Spinal cord (tissue), 10 donors: ENCODE measurements around the gene NEGR1. TPM values are rescaled to one million over a fixed set of nuclear protein-coding genes. Genes with fewer than 3 reads are reported as not detected.

Experiments used
- DNase-seq, 6 donors: peaks; one replicate each; pipeline versions ENCODE4 v3.0.0 to v3.0.0-alpha.2; 2013 to 2015; ENCODE audit warnings: low spot score in 6 of 6, low read depth in 4 of 6
- H3K27ac ChIP-seq: one replicate; pipeline ENCODE4 v1.5.1; 2013; ENCODE audit warnings: low read depth, low read length, control low read depth
- H3K27me3 ChIP-seq: one replicate; pipeline ENCODE4 v1.6.1; 2013; ENCODE audit warnings: low read length; ENCODE audit not compliant: control insufficient read depth, insufficient read depth
- H3K36me3 ChIP-seq: one replicate; pipeline ENCODE4 v1.6.1; 2013; ENCODE audit warnings: low read length; ENCODE audit not compliant: control insufficient read depth, insufficient read depth
- H3K4me1 ChIP-seq: one replicate; pipeline ENCODE4 v1.6.1; 2013; ENCODE audit warnings: low read length; ENCODE audit not compliant: control insufficient read depth, insufficient read depth
- H3K4me3 ChIP-seq: one replicate; pipeline ENCODE4 v1.5.1; 2013; ENCODE audit warnings: low read depth, low read length, control low read depth
- H3K9me3 ChIP-seq: one replicate; pipeline ENCODE4 v1.6.1; 2013; ENCODE audit warnings: low read length; ENCODE audit not compliant: control insufficient read depth, insufficient read depth
- WGBS: methylation state at CpG from one replicate; pipeline ENCODE4 v1.1.5; 2013; ENCODE audit warnings: missing lambda C conversion rate; ENCODE audit not compliant: insufficient coverage; 5-methylcytosine and 5-hydroxymethylcytosine counted together
- polyA plus RNA-seq, 2 donors: library from polyadenylated mRNA; unstranded; fragments of 120-200 nt; gene quantifications; one replicate each; pipeline ENCODE4 v1.2.1, GENCODE V29; 2013; ENCODE audit not compliant: insufficient read length in 2 of 2
- total RNA-seq, 2 donors: library from RNA; depleted of rRNA in 1 of 2; stranded (reverse); fragments of 120-200 nt in 1 of 2; fragments of >200 nt in 1 of 2; gene quantifications; one replicate each; pipeline versions ENCODE4 v1.2.3 to v1.2.4, GENCODE V29; 2013 to 2014
- donor health status: healthy.

Gene NEGR1
- total and polyA plus RNA-seq, 4 donors, result 21.4 to 88.6 (median 72.8) TPM

DNA sequence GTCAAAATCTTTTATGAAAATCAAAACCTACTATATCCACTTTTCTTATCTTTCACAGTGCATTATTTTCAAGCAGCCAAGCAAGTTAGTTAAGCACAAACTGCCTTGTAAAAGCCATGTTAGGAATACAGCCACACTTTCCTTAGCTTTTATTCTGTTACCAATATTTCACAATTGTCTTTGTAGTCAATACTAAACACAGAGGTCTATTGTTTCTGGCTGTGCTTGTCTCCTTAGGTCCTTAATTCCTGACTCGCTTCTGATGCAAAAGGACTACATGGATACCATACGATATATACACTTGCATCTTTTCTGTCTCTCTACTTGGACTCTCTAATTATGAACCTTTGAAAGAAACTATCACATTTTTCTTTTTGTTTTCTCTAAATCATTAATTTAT, 331.8 kb downstream of the NEGR1 start:
- 20% methylated on average over 1 of the region's 2 CpGs for WGBS
- DNase-seq, result no peak
- H3K4me3 ChIP-seq, result no peak overlapping the region
- H3K27ac ChIP-seq, result no peak overlapping the region
- no peaks in the 10 kb centered on the region for H3K4me1 ChIP-seq
- no peaks in the 10 kb centered on the region for H3K9me3 ChIP-seq
- no peaks in the 10 kb centered on the region for H3K27me3 ChIP-seq
- H3K36me3 ChIP-seq, result no peaks in the 10 kb centered on the region

DNA sequence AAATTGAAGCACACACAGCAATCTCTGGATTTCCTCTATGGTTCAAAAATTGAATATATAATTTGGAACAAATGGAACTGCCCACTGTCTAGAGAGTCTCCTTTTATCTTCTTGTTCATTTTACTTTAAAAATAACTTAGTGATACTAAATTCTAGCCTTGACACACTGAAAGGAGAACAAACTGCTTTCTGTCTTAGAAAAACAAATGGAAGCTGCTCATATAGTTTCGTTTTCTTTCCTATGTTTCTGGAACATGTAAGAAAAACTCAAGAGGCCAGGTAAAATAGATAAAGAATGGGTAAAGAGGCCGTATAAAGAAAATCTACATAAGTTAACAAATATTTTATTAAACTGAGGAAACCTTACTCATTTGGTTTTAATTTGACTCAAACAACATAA, 332.7 kb downstream of the NEGR1 start:
- no peak overlapping the region for H3K4me3 ChIP-seq
- WGBS, result no CpG with 5 or more reads among the region's 2 CpGs
- H3K27ac ChIP-seq, result no peak overlapping the region
- no peak for DNase-seq
- no peaks in the 10 kb centered on the region for H3K4me1 ChIP-seq
- no peaks in the 10 kb centered on the region for H3K27me3 ChIP-seq
- H3K9me3 ChIP-seq, result no peaks in the 10 kb centered on the region
- H3K36me3 ChIP-seq, result no peaks in the 10 kb centered on the region

- no peak for DNase-seq
- WGBS, result 100% methylated on average over 1 of the region's 5 CpGs
These were observed 333.8 kb downstream of the NEGR1 start for GRCh38 chr1:71948561-71948960.

DNA sequence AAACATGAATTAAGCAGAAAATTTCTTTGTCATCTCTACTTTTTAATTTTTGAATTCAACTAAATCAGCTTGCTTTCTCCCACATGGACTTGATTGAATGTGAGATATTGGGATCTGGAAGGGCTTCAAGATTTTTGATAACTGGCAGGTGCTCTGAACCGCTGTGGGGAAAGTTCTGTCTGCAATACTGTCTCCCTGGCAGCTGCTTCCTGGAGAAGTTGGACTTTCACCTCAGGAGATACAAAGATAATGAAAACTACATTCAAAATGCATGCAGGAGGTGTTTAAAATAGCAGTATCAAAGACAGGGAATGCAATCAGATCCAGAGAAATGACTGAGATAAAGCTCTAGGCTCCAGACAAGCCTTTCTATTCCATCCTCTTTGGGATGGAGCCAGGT, 338.3 kb downstream of the NEGR1 start:
- no peak for DNase-seq
- Histone ChIP-seq H3K4me3 (no peak overlapping the region), H3K27me3 (no peaks in the 10 kb centered on the region), H3K4me1 (no peaks in the 10 kb centered on the region), H3K27ac (no peak overlapping the region), H3K36me3 (no peaks in the 10 kb centered on the region), H3K9me3 (no peaks in the 10 kb centered on the region)
- 83% methylated on average over 1 of the region's 1 CpG for WGBS

More at GRCh38 chr1:71948561-71948960, 333.8 kb downstream of the NEGR1 start:
- Histone ChIP-seq H3K9me3 (no peaks in the 10 kb centered on the region), H3K27ac (no peak overlapping the region), H3K4me3 (no peak overlapping the region), H3K4me1 (no peaks in the 10 kb centered on the region), H3K36me3 (no peaks in the 10 kb centered on the region), H3K27me3 (no peaks in the 10 kb centered on the region)

DNA sequence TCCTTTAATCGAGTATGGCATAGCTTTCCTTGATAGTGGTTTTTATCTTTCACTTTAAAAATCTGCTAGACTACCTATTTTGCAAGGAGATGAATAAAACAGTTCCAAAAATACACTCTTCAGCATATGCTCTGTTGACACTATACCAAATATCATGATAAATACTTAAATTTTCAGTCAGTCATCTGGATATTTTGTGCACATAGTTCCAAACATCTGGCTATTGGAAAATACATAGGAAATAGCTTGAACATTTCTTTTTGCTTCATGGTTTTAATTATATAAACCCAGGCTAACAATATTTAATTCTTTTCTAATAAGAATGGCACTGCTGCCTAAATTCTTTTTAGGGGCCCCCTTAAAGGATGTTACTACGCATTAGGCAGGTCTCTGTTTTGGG, 342.1 kb downstream of the NEGR1 start:
- Histone ChIP-seq H3K27me3 (no peaks in the 10 kb centered on the region), H3K36me3 (no peaks in the 10 kb centered on the region), H3K4me3 (no peak overlapping the region), H3K9me3 (no peaks in the 10 kb centered on the region), H3K27ac (no peak overlapping the region), H3K4me1 (no peaks in the 10 kb centered on the region)
- WGBS, result 100% methylated on average over 1 of the region's 2 CpGs
- no peak for DNase-seq

GRCh38 chr1:71930511-71930910, 351.8 kb downstream of the NEGR1 start:
- no peak for DNase-seq
- H3K9me3 ChIP-seq, result no peaks in the 10 kb centered on the region
- no peak overlapping the region for H3K4me3 ChIP-seq
- WGBS, result 95% methylated on average over 3 of the region's 4 CpGs
- H3K36me3 ChIP-seq, result no peaks in the 10 kb centered on the region
- no peaks in the 10 kb centered on the region for H3K27me3 ChIP-seq
- H3K4me1 ChIP-seq, result no peaks in the 10 kb centered on the region
- no peak overlapping the region for H3K27ac ChIP-seq

- Histone ChIP-seq H3K4me3 (no peak overlapping the region), H3K27me3 (no peaks in the 10 kb centered on the region), H3K9me3 (no peaks in the 10 kb centered on the region), H3K36me3 (no peaks in the 10 kb centered on the region), H3K4me1 (no peaks in the 10 kb centered on the region), H3K27ac (no peak overlapping the region)
- DNase-seq, result no peak
- 88% methylated on average over 2 of the region's 5 CpGs for WGBS
These were observed 360.3 kb downstream of the NEGR1 start for GRCh38 chr1:71921935-71922559.

DNA sequence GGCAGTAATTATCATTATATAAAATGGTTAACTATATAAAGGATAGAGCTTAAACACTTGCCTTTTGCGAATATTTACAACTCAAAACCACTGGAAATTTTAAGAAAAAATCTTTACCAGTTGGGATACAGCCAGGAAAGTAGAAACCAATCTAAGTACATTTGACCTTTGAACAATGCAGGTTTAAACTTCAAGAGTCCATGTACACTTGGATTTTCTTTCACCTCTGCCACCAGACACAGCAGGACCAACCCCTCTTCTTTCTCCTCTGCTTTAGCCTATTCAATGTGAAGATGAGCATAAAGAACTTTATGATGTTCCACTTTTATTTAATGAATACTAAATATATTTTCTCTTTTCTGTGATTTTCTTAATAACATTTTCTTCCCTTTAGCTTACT, 361.1 kb downstream of the NEGR1 start:
- Histone ChIP-seq H3K27me3 (no peaks in the 10 kb centered on the region), H3K9me3 (no peaks in the 10 kb centered on the region), H3K27ac (no peak overlapping the region), H3K4me1 (no peaks in the 10 kb centered on the region), H3K4me3 (no peak overlapping the region), H3K36me3 (no peaks in the 10 kb centered on the region)
- DNase-seq, result no peak
- no CpG with 5 or more reads among the region's 1 CpG for WGBS

DNA sequence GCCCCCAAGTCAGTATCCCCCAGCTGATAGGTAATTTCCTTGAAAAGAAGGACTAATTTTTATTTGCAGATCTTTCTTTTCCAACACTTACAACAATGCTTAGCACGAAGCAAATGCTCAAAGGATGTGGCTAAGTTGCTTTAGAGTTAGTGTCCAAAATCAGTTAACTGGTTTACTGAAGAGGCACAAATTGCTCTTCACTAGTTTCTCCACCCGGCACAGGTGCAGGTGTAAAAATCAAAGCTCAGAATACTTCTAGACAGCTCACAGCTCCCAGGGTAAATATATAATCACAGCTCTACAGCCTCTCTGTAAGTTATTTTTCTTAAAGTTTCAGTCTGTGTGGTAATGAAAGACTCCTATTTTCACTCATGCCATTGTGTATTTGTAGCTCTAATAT, 361.8 kb downstream of the NEGR1 start:
- no CpG with 5 or more reads among the region's 2 CpGs for WGBS
- Histone ChIP-seq H3K36me3 (no peaks in the 10 kb centered on the region), H3K4me1 (no peaks in the 10 kb centered on the region), H3K27me3 (no peaks in the 10 kb centered on the region), H3K9me3 (no peaks in the 10 kb centered on the region), H3K4me3 (no peak overlapping the region), H3K27ac (no peak overlapping the region)
- DNase-seq, result peak in 1 of 6 donors; percentile 67

DNA sequence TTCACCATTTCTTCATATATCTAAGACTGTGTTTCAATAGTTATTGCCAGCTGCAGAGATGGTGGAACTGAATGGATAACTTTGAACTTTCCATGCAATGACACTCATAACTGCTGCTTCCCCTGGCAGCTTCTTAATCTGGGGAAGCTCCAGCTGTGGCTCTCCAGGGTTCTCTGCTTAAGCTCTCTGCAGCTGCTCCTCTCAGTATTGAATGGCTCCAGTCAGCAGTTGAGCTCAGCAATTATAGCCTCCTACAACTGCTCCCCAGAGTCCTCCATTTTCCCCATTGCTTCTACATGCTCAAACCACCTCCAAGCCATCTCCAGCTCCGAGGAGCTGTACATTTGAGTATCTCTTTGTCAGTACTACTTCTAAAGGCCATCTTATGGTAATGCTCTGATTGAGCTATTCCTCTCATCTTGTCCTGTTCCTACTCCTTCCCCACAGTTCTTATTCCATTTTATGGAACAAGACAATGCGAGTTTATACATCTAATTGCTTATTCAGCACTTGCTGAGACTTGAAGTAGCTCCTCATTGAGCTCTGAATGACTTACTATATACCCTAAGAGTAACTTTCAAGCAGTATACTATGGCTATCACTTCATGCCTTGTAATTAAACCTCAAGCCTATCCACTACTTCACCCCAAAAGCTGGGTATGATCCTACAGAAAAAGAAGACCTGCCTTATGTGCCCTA, 362.4 kb downstream of the NEGR1 start:
- Histone ChIP-seq H3K9me3 (no peaks in the 10 kb centered on the region), H3K4me1 (no peaks in the 10 kb centered on the region), H3K36me3 (no peaks in the 10 kb centered on the region), H3K27ac (no peak overlapping the region), H3K4me3 (no peak overlapping the region), H3K27me3 (no peaks in the 10 kb centered on the region)
- WGBS, result 60% methylated on average over 2 of the region's 2 CpGs
- DNase-seq, result peak in 1 of 6 donors; percentile 57
